Neuronal stem cell (in vitro differentiated cells): Measurements from ENCODE around the gene TRIM14.
"Not testable (repeated sequence)": the region's sequence is repeated elsewhere in the genome, so short reads cannot be mapped to it uniquely, and the experiment has no call there.

Source experiments
- DNase-seq: peaks from one replicate; pipeline ENCODE4 v3.0.0-alpha.2; 2013; ENCODE audit warnings: low spot score
- H2AFZ ChIP-seq: one replicate; pipeline ENCODE4 v1.6.1; 2013; ENCODE audit warnings: mild to moderate bottlenecking, low read length, inconsistent platforms
- H2AK5ac ChIP-seq: 2 replicates; pipeline ENCODE4 v1.6.1; 2013; ENCODE audit warnings: low read depth, mild to moderate bottlenecking, inconsistent platforms, low read length, moderate library complexity, mixed read lengths
- H2BK120ac ChIP-seq: 2 replicates; pipeline ENCODE4 v1.6.1; 2013; ENCODE audit warnings: low read depth, mild to moderate bottlenecking, inconsistent platforms, low read length, moderate library complexity, mixed read lengths
- H2BK12ac ChIP-seq: one replicate; pipeline ENCODE4 v1.6.1; 2013; ENCODE audit warnings: low read length, inconsistent platforms
- H2BK15ac ChIP-seq: 2 replicates; pipeline ENCODE4 v1.6.1; 2013; ENCODE audit warnings: mild to moderate bottlenecking, low read length, inconsistent platforms, mixed read lengths
- H2BK5ac ChIP-seq: one replicate; pipeline ENCODE4 v1.6.1; 2013; ENCODE audit warnings: inconsistent platforms, mild to moderate bottlenecking, low read length, moderate library complexity
- H3K14ac ChIP-seq: one replicate; pipeline ENCODE4 v1.6.1; 2013; ENCODE audit warnings: low read length, inconsistent platforms
- H3K18ac ChIP-seq: 2 replicates; pipeline ENCODE4 v1.6.1; 2013; ENCODE audit warnings: low read length, inconsistent platforms
- H3K23ac ChIP-seq: 2 replicates; pipeline ENCODE4 v1.6.1; 2013; ENCODE audit warnings: low read depth, mild to moderate bottlenecking, mixed read lengths, low read length, inconsistent platforms; ENCODE audit not compliant: poor library complexity
- H3K27ac ChIP-seq: replicated peaks from 3 replicates; pipeline ENCODE4 v1.5.1; 2013; ENCODE audit warnings: low read length, inconsistent platforms
- H3K27me3 ChIP-seq, 3 experiments: 2 replicates each; pipeline ENCODE4 v1.6.1; 2013; ENCODE audit warnings: low read length in 3 of 3, mild to moderate bottlenecking in 2 of 3, inconsistent platforms in 1 of 3, low read depth in 1 of 3, mixed read lengths in 1 of 3, moderate library complexity in 1 of 3; ENCODE audit not compliant: control insufficient read depth in 3 of 3, insufficient read depth in 3 of 3
- H3K36me3 ChIP-seq, 2 donors: replicated peaks in 1 of 2; 2 replicates each; pipeline ENCODE4 v1.6.1; 2013; ENCODE audit warnings: low read length in 2 of 2; ENCODE audit not compliant: control insufficient read depth in 2 of 2, insufficient read depth in 2 of 2
- H3K4ac ChIP-seq: 2 replicates; pipeline ENCODE4 v1.6.1; 2013; ENCODE audit warnings: inconsistent platforms, mild to moderate bottlenecking, low read length, moderate library complexity
- H3K4me1 ChIP-seq, 2 donors: 1 replicate in 1 of 2; 2 replicates in 1 of 2; pipeline ENCODE4 v1.6.1; 2013; ENCODE audit warnings: low read length in 2 of 2, low read depth in 1 of 2; ENCODE audit not compliant: control insufficient read depth in 2 of 2, insufficient read depth in 1 of 2
- H3K4me2 ChIP-seq: one replicate; pipeline ENCODE4 v1.6.1; 2013; ENCODE audit warnings: mild to moderate bottlenecking, low read length, inconsistent platforms; ENCODE audit not compliant: insufficient read depth, poor library complexity, severe bottlenecking
- H3K4me3 ChIP-seq, 2 donors: 2 replicates each; pipeline ENCODE4 v1.5.1; 2013; ENCODE audit warnings: low read length in 2 of 2, mild to moderate bottlenecking in 2 of 2, inconsistent platforms in 1 of 2, moderate library complexity in 1 of 2
- H3K79me1 ChIP-seq: one replicate; pipeline ENCODE4 v1.6.1; 2013; ENCODE audit warnings: low read depth, mild to moderate bottlenecking, inconsistent platforms, low read length, moderate library complexity
- H3K9ac ChIP-seq: one replicate; pipeline ENCODE4 v1.6.1; 2013; ENCODE audit warnings: mild to moderate bottlenecking, low read depth, low read length, inconsistent platforms; ENCODE audit not compliant: poor library complexity
- H3K9me3 ChIP-seq, 2 donors: replicated peaks in 1 of 2; 2 replicates each; pipeline versions ENCODE3 to v1.6.1; 2013; ENCODE audit warnings: low read length in 2 of 2, mild to moderate bottlenecking in 2 of 2, inconsistent platforms in 1 of 2, low read depth in 1 of 2, mixed read lengths in 1 of 2, moderate library complexity in 1 of 2; ENCODE audit not compliant: control insufficient read depth in 2 of 2, insufficient read depth in 1 of 2
- H4K8ac ChIP-seq: one replicate; pipeline ENCODE4 v1.6.1; 2013; ENCODE audit warnings: low read depth, mild to moderate bottlenecking, inconsistent platforms, low read length, moderate library complexity
- H4K91ac ChIP-seq: one replicate; pipeline ENCODE4 v1.6.1; 2013; ENCODE audit warnings: low read length, low read depth, mild to moderate bottlenecking, inconsistent platforms; ENCODE audit not compliant: poor library complexity
- WGBS, 2 donors: extraction: QIAGEN DNeasy Blood & Tissue Kit; methylation state at CpG; one replicate each; pipeline ENCODE4 v1.1.7; 2013; ENCODE audit warnings: missing lambda C conversion rate in 2 of 2, mixed read lengths in 1 of 2; ENCODE audit not compliant: insufficient read length in 2 of 2, insufficient replicate concordance in 1 of 2; ENCODE audit errors: extremely low coverage in 2 of 2; 5-methylcytosine and 5-hydroxymethylcytosine counted together

TRIM14 gene

GRCh38 chr9:98076514-98076890, 42.5 kb downstream of the TRIM14 start:
- WGBS, 2 donors: no CpG with 5 or more reads among the region's 8 CpGs
- H3K27me3 ChIP-seq, H2AFZ ChIP-seq, H3K18ac ChIP-seq, H2BK15ac ChIP-seq, H3K4ac ChIP-seq, H4K8ac ChIP-seq, H3K23ac ChIP-seq, H3K27ac ChIP-seq, H3K9ac ChIP-seq, H3K4me1 ChIP-seq, H3K79me1 ChIP-seq, H4K91ac ChIP-seq, H2BK12ac ChIP-seq, H2BK5ac ChIP-seq, DNase-seq, H2BK120ac ChIP-seq, H2AK5ac ChIP-seq, H3K4me3 ChIP-seq, H3K14ac ChIP-seq, H3K9me3 ChIP-seq, H3K4me2 ChIP-seq: not testable (repeated sequence)
- H3K36me3 ChIP-seq: peaks cover 6 to 19% of the 10 kb centered on the region in 2 donors

- H2BK5ac ChIP-seq: no peak overlapping the region
- H3K23ac ChIP-seq: no peak overlapping the region
- no peak overlapping the region for H3K9ac ChIP-seq
- H3K4ac ChIP-seq: no peak overlapping the region
- no peak overlapping the region for H3K4me3 ChIP-seq
- 75% methylated on average over 1 of the region's 6 CpGs; no CpG with 5 or more reads in 1 of the 2 donors for WGBS, 2 donors
- no peak overlapping the region for H3K18ac ChIP-seq
- H2BK15ac ChIP-seq: no peak overlapping the region
- DNase-seq: no peak
- peaks cover 0 to 1% of the 10 kb centered on the region in 2 donors for H3K4me1 ChIP-seq
- no peaks in the 10 kb centered on the region for H3K79me1 ChIP-seq
- H4K8ac ChIP-seq: no peak overlapping the region
- no peak overlapping the region for H2AK5ac ChIP-seq
- no peak overlapping the region for H2BK12ac ChIP-seq
- H3K36me3 ChIP-seq: peaks cover 0 to 10% of the 10 kb centered on the region in 2 donors
- H2AFZ ChIP-seq: no peak overlapping the region
- H4K91ac ChIP-seq: no peak overlapping the region
- H3K27me3 ChIP-seq: no peaks in the 10 kb centered on the region
- no peak overlapping the region for H3K14ac ChIP-seq
- no peaks in the 10 kb centered on the region for H3K9me3 ChIP-seq
- H3K27ac ChIP-seq: no peak overlapping the region
- H3K4me2 ChIP-seq: no peak overlapping the region
- H2BK120ac ChIP-seq: no peak overlapping the region
Observed at GRCh38 chr9:98075332-98075805, 43.7 kb downstream of the TRIM14 start.

GRCh38 chr9:98074115-98074990, 44.7 kb downstream of the TRIM14 start:
- peaks cover 0 to 1% of the 10 kb centered on the region in 2 donors for H3K4me1 ChIP-seq
- peak; percentile 67 for DNase-seq
- H2BK15ac ChIP-seq: no peak overlapping the region
- H3K36me3 ChIP-seq: peaks cover 0 to 10% of the 10 kb centered on the region in 2 donors
- no peak overlapping the region for H4K91ac ChIP-seq
- no peak overlapping the region for H3K23ac ChIP-seq
- no peak overlapping the region for H4K8ac ChIP-seq
- no peak overlapping the region for H3K4ac ChIP-seq
- H3K9me3 ChIP-seq: no peaks in the 10 kb centered on the region
- no peaks in the 10 kb centered on the region for H3K27me3 ChIP-seq
- no peak overlapping the region for H3K14ac ChIP-seq
- no peak overlapping the region for H2BK5ac ChIP-seq
- H3K18ac ChIP-seq: peak overlapping the region; percentile 72
- H3K4me3 ChIP-seq: no peak overlapping the region
- H2AFZ ChIP-seq: peak overlapping the region; percentile 89
- H3K79me1 ChIP-seq: peaks cover 1% of the 10 kb centered on the region
- H2BK120ac ChIP-seq: no peak overlapping the region
- H3K27ac ChIP-seq: no peak overlapping the region
- no peak overlapping the region for H3K9ac ChIP-seq
- no CpG with 5 or more reads among the region's 13 CpGs for WGBS, 2 donors
- H2AK5ac ChIP-seq: no peak overlapping the region
- H3K4me2 ChIP-seq: no peak overlapping the region
- no peak overlapping the region for H2BK12ac ChIP-seq

GRCh38 chr9:98071737-98072136, 47.3 kb downstream of the TRIM14 start:
- no peaks in the 10 kb centered on the region for H3K27me3 ChIP-seq
- peaks cover 0 to 1% of the 10 kb centered on the region in 2 donors for H3K4me1 ChIP-seq
- no peak overlapping the region for H3K23ac ChIP-seq
- no peak overlapping the region for H2BK120ac ChIP-seq
- H3K27ac ChIP-seq: no peak overlapping the region
- H3K4me2 ChIP-seq: no peak overlapping the region
- H3K4ac ChIP-seq: no peak overlapping the region
- DNase-seq: no peak
- H3K9me3 ChIP-seq: no peaks in the 10 kb centered on the region
- no peak overlapping the region for H2BK15ac ChIP-seq
- no peak overlapping the region for H3K18ac ChIP-seq
- H3K79me1 ChIP-seq: peaks cover 1% of the 10 kb centered on the region
- H3K9ac ChIP-seq: no peak overlapping the region
- no peak overlapping the region for H3K4me3 ChIP-seq
- no peak overlapping the region for H2BK5ac ChIP-seq
- no peak overlapping the region for H2AFZ ChIP-seq
- WGBS, 2 donors: no CpG with 5 or more reads among the region's 9 CpGs
- no peak overlapping the region for H2BK12ac ChIP-seq
- peak overlapping the region; percentile 5 for H2AK5ac ChIP-seq
- no peak overlapping the region for H4K8ac ChIP-seq
- no peak overlapping the region for H3K14ac ChIP-seq
- H4K91ac ChIP-seq: no peak overlapping the region
- no peaks in the 10 kb centered on the region for H3K36me3 ChIP-seq
